SU-DHL-6 (cell line): ENCODE measurements around the gene STBD1.

Source experiments
- CTCF ChIP-seq: fragments of 200-600 bp; sonication (generic); IDR thresholded peaks from one replicate; pipeline ENCODE4 v1.5.1; 2017; ENCODE audit warnings: antibody characterized with exemption, mild to moderate bottlenecking, low read length, moderate library complexity; ENCODE audit not compliant: insufficient read depth, poor library complexity, severe bottlenecking
- EZH2phosphoT487 ChIP-seq: fragments of 200-600 bp; sonication (generic), shearing (Covaris generic); conservative IDR thresholded peaks from 2 replicates; pipeline ENCODE4 v1.6.1; 2018; ENCODE audit warnings: mild to moderate bottlenecking, antibody characterized with exemption, low read length, moderate library complexity, mixed read lengths

GRCh38 chr4:76306882-76307659, 538 bp downstream of the STBD1 start:
- TF ChIP-seq CTCF, result no peak
- TF ChIP-seq EZH2phosphoT487, result no peak
